HG02642 (cell line): ENCODE results near the gene PREX1.
"Not testable (repeated sequence)": the region's sequence is repeated elsewhere in the genome, so short reads cannot be mapped to it uniquely, and the experiment has no call there.

Source experiments
- ATAC-seq: cut with Tn5 transposase; IDR thresholded peaks from one replicate; pipeline ENCODE4 v1.9.1; 2021; ENCODE audit warnings: mild to moderate bottlenecking; ENCODE audit not compliant: unreplicated experiment, poor library complexity

PREX1 gene

DNA sequence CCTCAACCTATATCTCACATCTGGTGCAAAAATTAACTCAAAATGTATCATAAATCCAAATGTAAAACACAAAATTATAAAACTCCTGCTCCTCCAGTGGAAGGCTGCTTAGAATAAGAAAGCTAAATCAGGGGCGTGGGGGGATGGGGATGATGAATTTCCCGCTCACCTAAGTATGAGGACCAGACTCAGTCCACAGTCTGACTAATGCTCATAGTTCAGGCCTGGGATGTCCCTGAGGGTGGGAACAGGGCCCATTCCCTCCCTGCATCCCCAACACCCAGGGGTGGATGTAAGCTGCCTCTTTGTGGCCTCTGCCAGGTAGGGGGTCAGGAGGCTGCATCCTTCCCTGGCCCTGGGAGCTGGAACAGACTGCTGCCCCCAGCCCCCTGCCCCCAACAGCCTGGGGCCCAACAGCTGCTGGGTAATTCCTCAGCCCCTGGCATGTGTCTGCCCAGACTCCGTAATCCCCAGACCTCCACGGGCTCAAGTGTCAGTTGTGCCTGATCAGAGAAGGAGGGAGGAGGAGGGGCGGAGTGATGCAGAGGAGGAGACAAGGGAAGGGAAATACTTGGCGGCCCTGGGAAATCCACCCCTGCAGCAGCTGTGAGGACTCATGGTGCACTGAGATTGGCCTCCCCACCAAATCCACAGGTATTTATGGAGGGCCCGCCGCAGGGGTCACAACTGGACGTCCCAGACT is 224.5 kb downstream of the PREX1 start:
- ATAC-seq: no peak

DNA sequence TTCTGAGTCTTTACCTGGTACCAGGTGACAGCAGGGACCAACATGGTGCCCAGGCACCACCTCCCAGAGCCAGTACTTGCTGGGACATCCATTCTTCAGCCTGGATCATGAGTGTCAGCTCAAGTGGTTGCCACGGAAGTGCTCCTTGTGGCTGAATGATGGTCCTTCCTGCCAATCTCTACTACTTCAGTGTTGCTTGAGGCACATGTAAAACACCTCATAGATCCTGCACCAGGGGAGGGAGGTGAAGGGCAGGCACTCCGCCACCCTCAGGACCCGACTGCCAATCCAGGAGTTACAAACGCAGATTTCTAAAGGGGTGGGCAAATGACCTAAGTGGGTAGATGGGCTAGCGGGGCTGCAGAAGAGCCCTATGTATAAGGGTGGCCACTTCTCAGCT is 226.0 kb downstream of the PREX1 start:
- no peak for ATAC-seq

DNA sequence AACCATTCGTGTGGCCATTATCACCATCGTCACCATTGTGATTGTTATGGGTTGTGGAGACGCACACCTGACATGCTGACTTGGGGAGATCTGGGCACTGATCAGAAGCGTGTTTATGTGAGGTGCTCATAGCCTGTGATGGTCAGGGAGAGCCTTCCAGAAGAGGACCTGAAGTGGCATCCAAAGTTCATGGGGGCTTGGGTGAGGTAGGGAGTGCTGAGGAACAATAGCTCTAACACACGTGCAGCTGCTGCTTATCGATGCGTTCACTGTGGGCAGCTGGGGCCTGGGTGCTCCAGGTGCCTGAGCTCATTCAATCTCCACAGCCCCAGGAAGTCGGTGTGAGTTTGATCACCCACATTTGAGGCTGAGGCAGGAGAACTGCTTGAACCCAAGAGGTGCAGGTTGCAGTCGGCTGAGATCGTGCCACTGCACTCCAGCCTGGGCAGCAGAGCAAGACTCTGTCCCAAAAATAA is 227.3 kb downstream of the PREX1 start:
- ATAC-seq: no peak

DNA sequence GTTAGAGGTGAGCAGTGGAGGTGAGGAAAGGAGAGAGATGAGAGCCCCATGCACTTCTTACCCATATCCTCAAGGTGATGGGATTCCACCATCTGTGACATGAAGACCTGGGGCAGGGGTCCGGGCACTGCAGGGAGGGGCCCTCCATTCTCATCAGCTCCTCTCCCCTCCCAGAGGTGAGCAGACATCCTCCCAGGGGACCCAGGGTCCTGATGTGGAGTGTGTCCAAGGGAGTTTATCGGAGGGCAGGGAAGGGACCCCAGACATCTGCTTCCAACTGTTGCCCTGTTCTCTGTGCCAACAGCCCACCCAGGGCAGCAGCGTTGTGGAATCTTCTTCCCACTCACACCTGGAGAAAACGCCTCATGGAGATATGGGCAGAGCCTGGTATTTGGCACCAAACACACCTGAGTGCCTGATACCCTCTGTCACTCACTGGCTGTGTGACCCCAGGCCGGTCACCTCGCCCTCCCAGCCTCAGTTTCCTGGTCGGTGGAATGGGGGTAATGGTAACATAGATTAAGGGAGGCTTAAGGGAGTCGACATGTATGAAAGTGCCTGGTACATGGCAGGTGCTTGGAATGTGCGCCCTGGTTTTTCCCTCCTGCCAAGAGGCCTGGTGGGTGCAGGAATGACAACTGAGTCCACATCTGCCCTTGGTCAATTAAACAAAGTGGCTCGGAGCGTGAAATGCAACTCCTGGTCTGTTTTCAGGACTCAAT is 227.9 kb downstream of the PREX1 start:
- no peak for ATAC-seq

DNA sequence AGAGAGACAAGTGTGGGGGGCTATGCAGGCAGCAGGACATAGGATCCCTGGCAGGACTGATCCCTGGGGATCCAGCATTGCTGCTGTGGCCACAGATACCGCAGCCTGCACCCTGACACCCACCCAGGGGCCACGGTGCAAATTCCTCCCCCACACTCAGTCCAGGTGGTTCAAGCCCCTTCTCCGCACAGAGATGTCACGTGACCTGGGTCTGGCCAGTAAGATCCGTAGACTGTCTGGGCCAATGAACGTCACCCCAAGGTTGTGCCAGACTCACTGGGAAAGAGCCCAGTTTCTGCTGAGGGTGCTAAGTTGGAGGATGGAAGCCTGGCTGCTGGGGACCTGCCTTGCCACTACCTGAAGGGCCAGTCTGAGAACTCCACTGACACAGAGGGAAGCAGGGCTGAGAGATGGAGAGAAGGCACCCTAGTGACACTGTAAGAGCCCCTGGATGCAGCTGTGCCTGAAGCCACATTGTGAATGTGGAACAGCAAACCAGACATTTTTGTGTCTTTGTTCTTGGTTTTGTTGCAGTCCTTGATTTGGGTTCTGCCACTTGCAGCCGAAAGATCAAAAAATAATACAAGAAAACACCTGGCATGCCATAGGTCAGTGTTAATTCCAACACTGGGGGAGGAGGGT is 228.6 kb downstream of the PREX1 start:
- ATAC-seq: no peak

DNA sequence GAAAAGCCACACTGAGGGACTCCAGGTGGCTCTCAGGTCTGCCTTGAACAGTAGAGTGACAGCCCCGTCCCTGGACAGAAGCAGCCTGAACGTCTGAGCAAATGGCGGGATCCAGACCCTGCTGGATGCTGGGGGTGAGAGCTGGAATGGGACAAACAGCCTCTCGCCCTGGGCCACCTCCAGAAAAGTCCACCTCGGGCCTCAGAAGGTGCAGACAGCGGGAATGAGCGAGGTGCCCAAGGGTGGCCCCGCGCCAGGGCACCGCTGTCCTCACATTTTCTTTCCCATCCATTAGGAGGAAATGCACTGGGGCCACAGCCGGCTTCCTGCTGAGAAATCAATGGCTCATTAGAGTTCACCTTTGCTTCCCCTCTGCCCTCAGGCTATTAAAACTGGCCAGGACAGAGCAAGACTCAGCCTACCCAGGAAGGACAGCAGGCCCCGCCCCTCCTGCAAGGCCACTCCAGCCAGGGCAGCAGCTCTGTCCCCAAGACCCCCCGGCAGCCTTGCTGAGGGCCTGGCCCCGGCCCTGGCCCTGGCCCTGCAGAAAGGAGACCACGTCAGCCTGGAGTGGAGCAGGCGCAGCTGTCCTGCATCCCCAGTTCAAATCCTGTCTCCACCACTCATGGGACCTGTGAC is 229.4 kb downstream of the PREX1 start:
- not testable (repeated sequence) for ATAC-seq

DNA sequence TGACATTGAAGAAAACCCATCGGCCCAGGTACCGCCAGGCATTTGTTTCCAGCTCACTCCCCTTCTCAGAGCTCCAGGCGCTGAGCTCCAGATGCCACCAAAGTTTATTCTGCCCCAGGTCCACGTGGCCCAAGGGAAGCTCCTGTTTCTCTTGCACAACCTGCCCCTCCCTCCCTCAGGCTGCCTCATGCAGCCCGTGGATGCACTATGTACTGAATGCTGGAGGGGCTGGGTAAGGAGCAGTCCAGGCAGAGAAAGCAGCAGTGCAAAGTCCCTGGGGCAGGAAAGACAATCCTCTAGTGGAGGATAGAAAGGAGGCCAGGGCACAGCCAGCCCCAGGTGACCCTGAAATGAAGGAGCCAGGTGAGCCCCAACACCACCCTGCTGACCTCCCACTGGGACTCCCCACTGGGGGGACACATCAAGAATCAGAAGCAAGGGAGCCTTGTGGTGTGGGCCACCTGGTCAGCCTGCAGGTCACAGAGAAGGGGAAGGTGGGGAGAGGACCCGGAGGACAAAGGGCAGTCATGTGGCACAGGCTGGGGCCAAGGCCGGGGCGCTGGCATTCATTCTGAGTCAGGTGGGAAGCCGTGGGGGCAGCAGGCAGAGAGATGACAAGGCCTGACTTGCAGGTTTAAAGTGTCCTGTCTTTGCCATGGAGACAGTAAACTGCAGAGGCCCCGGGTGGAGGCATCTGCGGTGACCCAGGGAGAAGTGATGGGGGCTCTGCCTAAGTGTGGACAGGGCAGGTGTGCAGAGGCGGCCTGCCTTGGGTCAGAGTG is 230.1 kb downstream of the PREX1 start:
- ATAC-seq: no peak

DNA sequence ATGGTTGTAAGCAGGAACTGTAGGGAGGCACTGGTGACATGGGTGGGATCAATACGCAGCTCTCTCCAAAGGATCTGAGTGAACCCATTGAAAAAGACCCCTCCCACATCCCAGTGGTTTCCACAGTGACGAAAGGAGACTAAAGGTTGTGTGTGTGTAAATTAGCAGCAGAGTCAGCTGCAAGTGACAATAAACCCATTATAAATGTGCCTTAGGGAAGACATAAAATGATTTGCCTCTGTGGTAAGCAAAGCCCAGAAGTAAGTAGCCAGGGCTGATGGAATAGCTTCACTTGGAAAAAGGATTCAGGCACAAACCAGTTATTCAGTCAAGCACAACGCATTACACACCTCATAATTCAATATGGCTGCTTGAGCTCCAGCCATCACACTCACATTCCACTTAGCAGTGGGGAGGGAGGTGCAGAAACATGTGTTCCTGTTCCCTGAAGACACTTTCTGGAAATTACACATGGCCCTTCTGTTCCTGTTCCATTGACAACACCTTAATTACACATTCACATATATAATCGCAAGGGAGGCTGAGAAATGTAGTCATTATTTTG is 231.4 kb downstream of the PREX1 start:
- no peak for ATAC-seq

DNA sequence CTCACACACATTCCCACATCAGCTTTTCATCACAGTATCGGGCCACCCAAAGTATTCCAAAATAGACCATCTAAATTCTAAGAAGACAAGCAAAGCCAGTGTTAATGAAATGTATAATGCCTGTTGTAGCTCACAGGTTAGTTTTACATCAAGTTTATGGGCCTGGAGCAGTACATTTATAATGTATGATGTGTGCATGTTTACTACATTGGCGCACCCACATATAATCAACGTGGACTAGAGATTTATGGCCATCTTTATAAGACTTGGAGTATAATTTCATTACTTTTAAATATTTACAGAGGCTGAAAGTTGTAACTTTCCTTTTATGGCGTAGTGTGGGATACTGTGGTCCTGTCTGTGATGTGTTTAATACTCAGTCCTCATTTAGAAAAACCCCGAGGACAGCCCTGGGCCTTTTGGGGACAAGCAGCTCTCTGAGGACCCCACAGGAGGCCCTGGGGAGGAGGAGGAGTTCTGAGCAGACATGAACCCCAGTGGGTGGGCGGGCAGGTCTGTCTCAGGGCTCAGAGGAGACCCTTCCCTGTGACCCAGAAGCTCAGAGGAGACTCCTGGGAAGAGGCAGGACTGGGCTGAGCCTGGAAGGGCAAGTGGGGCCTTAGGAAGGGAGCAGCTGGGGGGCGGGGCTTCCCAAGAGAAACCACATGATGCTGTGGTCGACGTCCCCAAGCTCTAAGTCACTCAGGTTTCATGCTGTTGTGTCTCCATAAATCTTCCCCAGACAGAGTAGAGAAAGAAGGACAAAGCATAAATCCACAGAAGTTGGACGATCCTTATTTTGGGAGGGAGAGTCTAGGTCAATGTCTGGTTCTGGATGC is 232.1 kb downstream of the PREX1 start:
- no peak for ATAC-seq

DNA sequence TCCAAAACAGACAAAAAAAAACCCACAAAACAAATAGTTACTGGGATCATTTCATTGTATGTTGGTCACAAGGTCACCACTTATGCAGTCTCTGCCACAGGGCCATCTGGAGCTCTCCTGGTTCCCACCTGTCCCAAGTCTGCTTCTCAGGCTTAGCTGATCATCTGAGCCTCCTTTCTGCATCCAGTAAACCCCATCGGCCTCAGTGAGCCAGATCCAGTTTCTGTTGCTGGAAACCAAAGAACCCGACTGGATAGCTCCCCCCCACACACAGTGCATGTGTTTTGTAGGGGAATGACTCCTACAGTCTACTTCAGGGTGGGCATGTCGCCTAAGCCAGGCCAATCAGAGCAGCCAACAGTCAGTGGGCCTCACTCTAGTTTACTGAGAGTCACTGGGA is 233.3 kb downstream of the PREX1 start:
- no peak for ATAC-seq

DNA sequence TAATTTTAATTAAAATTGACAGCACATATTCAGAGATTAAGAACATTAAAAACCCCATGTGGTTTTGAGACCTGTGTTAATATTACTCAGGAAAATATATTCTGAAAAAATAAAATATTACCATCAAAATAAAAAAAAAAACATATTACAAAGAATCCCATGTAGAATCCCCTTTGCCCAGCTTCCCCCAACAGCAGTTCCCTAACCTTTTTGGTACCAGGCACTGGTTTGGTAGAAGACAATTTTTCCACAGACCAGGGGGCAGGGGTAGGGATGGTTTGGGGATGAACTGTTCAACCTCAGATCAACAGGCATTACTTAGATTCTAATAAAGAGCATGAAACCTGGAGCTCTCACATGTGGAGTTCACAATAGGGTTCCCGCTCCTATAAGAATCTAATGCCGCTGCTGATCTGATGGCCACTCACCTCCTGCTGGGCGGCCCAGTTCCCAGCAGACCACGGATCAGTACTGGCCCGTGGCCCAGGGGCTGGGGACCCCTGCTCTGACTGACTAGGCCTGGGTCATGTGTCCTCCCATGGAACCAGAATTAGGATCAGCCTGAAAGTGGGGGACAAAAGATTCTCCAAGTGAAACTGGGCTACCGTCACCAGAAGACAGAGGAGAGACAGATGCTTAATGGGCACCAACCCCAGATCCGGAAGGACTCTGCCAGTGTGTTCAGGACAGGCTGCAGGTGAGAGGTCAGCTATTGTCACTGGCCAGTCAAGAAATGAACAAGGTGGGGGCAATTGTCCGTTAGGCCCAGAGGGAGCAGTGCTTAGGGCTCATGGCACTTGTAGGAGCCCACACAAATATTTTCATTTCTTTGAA is 235.5 kb downstream of the PREX1 start:
- no peak for ATAC-seq

DNA sequence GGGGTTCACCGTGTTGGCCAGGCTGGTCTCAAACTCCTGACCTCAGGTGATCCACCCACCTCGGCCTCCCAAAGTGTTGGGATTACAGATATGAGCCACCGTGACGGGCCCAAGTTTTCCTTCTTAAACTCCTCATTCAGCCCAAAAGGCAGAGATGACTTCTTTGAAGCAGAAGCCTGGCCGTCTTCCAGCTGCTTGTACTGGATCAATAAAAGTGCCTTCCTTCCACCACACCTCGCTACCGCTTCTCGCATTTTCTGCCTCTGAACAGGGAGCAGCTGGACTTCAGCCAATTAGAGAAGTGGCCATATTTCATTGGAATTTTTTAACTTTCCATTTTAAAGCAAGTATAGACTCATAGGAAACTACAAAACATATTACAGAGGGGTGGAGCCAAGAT is 241.1 kb downstream of the PREX1 start:
- no peak for ATAC-seq

DNA sequence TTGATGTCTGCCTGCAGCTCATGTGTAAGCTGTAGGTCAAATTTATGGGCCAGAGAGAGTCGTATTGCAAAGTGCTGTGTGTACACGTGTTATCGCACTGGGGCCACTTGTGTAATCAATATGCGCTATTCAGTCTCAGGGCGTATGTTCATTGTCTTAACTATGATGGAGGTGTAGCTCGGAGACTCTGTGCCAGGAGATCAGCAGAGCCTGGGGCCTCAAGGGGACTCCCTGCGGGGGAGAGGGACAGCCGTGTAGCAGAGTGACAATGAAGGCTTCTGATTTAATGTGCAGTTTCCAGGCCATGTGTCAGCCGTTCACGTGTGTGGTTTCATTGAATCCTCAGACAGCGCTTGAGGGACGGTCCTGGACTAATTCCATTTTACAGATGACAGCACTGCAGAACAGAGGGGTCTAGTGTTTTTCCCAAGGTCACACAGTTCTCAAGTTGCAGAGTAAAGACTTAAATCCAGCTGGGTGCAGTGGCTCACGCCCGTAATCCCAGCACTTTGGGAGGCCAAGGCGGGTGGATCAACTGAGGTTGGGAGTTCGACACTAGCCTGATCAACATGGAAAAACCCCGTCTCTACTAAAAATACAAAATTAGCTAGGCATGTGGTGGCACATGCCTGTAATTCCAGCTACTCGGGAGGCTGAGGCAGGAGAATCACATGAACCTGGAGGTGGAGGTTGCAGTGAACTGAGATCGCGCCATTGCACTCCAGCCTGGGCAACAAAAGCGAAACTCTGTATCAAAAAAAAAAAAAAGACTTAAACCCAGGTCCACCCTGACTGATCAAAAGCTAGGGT is 242.5 kb downstream of the PREX1 start:
- no peak for ATAC-seq

DNA sequence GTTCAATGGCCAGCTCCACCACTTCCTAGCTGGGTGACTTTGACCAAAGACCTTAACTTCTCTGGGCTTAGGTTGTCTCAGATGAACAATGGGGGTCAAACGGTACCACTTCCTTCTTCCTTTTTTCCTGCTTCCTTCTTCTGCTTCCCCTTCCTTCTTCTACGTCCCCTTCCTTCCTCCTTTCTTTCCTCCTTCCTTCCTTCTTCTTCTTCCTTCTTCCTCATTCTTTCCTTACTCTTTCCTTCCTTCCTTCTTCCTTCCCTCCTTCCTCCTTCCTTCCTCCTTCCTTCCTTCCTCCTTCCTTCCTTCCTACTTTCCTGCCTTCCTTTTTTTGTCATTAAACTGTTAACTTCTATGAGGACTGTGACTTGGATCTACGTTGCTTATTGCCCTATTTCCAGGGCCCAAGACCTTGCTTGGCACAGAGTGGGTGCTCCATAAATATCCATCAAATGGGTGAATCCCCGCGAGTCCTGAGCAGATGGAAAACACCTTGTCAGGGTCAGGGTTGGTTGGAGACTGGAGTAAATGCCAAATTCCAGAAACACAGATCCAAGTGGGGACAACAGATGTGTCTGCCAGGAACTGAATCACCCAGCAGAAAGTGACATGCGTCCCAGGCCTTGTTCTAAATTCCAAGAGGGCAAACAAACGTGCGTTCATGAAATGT is 243.3 kb downstream of the PREX1 start:
- no peak for ATAC-seq

DNA sequence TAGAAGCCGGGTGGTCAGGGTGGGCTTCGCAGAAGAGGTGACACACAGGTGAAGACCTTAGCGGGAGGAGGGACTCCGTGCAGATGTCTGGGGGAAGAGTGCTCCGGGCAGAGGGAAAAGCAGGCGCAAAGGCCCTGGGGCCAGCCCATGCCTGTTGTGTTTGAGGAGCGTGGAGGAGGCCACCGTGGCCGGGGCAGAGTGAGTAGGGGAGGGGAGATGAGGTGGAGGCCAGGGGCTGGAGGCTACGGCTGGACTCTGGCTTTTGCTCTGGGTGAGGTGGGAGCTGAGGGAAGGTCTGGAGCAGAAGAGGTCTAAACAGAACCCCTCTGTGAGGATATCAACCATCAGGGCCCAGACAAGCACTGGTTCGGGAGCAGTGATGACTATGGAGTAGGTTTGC is 244.0 kb downstream of the PREX1 start:
- ATAC-seq: no peak

DNA sequence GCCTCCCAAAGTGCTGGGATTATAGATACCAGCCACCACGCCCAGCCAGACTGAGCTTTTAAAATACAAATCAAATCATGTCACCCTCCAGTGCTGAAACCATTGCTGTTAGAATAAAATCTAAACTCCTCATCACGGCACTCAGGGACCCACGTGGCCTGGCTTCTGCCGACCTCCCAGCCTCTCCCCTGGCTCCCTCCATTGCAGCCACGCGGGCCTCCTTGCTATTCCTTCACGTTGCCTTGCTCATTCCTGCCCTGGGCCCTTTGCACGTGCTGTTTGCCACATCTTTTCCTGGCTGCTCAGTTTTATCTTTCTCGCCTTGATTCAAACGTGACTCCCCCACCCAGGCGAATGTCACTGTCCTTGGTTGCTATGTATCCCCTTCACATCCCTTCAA is 244.6 kb downstream of the PREX1 start:
- ATAC-seq: no peak

DNA sequence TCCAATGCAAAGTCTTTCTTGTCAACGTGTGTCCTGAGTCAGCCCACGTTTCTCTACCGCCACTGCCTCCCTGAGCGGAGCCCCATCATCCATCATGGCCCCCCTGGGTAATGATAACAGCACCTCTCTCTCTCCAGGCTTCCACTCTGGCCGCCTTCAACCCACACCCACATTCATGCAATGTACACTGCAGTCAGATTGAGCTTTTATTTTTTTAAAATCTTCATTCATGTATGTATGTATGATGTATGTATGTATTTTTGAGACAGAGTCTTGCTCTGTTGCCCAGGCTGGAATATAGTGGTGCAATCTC is 245.2 kb downstream of the PREX1 start:
- ATAC-seq: no peak
